HG02623 (cell line): ENCODE results near the gene TADA3.

ENCODE experiments used
- ATAC-seq: cut with Tn5 transposase; IDR thresholded peaks from one replicate; pipeline ENCODE4 v1.9.1; 2021; ENCODE audit warnings: moderate library complexity; ENCODE audit not compliant: unreplicated experiment

TADA3 gene

DNA sequence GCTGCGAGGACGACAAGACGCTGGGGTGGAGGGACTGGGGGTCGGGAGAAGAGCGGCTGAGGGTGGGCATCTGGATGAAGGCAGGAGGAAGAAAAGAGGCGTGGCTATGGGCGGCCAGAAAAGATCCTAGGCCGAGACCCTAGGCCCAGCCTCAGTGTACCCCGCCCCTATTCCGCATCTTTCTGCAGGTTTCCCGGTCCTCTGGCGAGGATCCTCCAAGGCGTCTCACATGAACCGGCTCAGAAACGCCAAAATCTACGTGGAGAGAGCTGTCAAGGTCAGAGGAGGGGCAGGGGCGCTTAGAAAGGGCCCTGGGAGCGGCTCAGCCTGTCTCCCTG, 18.1 kb upstream of the TADA3 start:
- no peak for ATAC-seq

DNA sequence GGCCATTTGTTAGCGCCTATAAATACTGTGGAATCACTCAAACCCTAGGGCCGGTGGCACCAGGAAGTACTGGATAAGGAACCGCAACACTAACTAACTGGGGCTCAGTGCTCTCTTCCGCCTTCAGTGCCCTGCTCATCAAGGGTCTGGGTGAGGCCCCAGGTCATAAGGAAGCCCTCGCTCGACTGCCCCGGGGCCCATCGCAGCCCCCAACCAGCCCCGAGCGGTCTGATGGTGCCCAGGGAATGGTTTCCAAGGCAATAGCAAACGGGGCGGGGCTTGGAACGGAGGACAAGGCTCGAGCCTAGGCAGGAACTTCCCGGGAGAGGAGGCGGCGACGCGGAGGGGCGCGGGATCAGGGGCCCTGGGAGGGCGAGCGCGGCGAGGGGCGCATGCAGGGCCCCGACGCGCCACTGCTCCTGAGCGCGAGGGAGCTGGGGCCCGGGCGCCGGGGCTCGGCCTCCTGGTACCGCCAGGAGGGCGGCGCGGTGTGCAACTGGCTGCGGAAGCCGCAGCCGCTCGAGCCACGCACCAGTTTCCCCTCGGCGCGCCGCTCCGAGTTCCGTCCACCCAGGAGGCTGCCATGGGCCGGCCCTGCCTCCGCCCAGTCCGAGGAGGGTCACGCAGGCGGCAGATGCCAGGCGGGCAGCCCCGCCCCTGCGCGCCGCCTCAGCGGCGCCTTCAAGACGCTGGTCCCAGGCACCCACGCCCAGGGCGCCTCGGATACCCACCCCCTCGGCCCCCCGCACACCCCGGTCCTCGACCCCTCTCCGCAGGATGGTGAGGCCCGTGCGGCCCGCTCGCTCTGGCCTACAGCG, 17.6 kb upstream of the TADA3 start, which contains the start of gene TTLL3:
TSS of gene TTLL3 (plus strand) at position 648 of the 818 bp plus-strand sequence. CDS start 400 bp downstream, outside the sequence.
- ATAC-seq: no peak

DNA sequence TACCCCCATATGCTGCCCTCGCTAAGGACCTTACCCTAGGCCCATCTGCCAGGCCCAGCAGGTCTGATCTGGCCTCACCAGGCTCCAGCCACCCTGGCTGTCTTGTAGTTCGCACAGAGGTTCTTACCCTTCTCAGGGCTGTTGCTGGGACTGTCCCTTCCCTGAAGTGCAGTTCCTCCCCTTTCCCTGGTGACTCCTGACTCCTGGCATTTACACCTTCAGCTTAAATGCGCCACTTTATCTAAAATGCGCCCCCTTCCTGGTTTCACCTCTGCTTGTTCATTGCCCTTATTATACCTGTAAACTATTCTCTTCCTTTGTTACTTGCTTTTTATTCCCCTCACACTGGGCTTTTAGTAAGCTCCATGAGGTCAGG, 17.0 kb upstream of the TADA3 start:
- ATAC-seq: no peak

DNA sequence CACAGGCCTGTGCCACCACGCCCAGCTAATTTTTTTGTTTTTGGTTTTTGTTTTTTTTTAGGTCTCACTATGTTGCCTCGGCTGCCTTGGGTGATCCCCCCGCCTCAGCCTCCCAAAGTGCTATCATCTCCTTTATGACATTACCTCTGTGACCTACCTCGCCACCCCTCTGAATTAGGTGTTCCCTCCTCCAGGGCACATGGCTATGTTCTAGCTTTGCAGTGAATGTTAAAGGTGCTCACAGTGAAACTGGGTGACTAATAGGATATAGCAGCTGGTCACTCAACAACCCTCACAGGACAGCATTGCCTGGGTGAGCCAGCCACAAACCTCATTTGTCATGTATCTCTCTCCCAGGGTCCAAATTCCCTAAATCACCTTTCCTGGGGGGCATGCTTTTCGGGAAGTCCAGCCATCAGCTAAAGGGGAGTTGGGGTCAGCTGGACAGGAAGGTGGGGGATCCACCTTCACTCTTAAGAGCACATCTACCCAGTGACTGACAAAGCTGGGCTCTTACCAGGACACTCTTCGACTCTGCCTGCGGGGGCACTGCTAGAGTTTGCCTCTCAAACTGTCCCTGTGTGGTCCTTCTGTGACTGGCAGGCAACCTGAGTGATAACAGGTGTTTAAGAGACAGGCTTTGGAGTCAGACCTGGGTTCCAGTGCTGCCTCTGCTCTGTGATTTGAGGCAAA, 16.2 kb upstream of the TADA3 start:
- ATAC-seq: peak; percentile 43

DNA sequence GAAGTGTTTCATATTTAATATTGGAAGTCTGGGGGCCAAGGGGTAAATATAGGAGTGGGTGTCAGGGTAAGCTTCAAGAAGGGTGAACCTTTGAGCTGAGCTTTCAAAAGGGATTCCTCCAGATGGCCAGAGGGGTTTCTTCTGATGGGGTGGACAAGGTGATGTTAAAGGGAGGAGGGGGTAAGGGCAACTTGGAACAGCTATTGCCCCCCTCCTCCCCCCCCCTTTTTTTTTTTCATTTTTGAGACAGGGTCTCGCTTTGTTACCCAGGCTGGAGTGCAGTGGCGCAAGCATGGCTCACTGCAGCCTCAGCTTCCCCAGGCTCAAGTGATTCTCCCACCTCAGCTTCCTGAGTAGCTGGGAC, 15.7 kb upstream of the TADA3 start:
- ATAC-seq: no peak

DNA sequence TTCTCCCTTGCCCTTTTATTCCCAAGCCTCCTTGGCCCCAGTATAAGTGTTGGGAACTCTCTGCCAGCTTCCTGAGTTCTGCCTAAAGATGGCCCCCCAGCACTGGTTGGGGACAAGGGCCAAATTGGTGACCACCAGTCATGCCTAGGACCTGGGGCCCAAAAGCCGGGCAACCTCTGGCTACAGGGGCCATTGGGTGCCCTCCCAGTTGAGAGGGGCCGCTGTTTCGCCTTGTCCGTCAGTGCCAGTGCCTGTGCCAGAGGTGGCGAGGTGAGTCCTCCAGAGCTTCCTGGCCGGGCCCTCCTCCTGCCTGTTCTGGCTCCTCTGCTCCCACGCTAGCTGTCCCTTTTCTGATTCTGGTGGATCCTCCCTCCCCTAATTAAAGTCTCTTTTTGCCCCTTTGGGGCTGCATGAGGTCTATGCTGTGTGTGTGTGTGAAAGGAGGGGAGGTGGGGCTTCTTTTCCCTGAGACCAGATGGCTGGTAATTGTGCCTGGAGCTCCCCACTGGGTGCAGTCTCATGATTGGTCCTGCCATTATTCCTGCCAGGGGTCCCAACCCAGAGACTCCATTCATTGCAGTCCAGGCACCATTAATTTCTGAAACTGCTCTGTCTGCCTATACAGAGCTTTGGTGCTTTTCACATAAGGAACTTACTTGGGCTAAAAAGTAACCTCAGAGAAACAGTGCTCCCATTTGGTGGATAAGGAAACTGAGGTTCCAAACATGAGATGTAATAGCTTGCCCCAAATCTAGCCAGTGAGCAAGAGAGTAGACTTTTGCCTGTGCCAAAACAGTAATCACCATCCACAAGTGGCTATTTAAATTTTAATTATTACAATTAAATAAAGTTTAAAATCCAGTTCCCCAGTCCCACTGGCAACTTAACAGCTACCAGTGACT, 14.7 kb upstream of the TADA3 start:
- no peak for ATAC-seq

DNA sequence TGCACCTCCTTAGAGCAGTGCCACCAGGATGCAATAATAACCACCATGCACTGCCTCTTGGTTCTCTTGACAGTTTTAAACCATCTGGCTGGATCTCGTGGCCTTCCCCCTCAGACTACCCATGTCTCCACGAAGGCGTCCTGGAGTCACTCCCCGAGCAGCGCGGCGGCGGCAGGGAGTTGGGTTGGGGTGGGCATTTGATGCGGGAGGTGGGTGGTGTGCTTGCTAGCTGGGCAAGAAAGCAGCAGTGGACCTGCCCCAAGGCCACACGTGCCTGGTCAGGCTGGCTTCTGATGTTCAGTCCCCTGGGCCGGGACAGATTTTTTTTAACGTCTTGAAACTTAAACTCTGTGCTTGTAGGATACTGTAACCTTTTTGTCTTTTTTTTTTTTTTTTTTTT, 13.9 kb upstream of the TADA3 start:
- no peak for ATAC-seq

DNA sequence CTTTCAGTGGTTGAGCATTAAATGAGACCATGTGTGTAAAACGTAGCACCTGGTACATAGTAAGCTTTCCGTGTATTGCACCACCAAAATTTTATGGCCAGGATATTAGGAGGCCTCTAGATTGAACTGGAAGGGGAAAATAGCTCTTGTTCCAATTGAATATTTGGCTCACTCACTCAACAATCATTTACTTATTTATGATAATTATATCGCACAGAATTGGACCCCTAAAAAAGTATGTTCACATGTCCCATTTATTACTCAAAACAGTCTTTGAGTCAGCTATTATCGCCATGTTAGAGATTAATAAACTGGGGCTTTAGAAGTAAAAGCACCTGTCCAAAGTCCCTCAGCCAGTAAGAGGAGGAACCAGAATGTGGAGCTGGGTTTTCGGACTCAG, 12.7 kb upstream of the TADA3 start:
- no peak for ATAC-seq

DNA sequence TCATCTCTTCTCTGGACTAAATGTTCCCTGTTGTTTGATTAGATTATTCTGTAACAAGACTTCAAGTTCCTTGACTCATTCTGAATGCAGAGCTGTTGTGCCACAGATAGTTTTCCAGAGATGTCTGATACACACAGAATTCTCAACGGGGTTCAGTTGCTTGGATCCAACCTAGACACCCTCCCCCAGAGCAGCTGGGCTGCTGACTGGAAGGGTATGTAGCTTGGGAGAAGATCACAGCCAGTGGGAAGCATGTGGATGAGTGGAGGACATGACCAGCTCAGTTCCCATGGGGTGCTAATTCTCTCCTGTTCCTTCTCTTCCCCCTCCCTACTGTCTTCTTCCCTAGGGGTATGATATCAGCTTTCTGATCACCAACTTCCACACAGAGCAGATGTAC, 11.2 kb upstream of the TADA3 start:
- ATAC-seq: no peak

DNA sequence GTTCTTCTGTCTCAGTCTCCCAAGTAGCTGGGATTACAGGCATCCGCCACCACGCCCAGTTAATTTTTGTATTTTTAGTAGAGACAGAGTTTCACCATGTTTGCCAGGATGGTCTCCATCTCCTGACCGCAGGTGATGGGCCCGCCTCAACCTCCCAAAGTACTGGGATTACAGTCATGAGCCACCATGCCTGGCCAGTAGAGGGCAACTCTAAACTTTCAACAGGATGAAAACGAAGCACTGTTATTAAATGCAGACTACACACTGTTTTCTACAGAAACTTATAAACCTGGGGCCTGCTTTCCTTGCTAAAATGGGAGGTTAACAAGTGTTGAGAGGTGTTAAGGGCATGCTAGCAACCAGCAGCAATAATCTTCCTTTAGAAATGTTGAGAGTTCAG, 8.3 kb upstream of the TADA3 start:
- no peak for ATAC-seq

DNA sequence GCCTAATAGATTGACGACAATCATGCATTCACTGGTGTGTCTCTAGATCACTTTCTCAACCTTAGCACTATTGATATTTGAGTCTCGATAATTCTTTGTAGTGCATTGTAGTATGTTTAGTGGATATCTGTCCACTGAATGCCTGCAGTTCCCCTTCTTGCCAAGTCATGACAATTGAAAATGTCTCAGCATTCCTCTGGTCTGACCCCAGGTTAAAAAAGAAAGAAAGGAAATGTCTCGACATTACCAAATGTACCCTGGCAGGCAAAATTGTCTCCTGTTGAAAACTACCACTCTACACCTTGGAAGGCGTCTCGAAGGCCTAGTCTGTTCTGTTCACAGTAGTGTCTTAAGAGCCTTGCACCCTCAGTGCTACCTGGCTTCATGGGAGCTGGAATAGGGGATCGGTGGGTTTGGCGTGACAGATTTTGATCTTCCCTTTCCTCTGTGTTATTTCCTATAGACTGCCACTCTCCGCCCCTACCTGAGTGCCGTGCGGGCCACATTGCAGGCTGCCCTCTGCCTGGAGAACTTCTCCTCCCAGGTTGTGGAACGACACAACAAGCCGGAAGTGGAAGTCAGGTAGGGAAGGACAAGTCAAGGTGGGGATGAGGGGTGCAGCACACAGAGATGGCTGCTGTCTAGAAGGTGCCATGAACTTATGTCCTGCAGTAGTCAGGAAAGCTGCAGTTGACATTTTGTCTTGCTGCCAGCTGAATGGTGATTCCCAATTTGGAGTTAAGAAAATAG, 5.1 kb upstream of the TADA3 start:
- ATAC-seq: no peak

DNA sequence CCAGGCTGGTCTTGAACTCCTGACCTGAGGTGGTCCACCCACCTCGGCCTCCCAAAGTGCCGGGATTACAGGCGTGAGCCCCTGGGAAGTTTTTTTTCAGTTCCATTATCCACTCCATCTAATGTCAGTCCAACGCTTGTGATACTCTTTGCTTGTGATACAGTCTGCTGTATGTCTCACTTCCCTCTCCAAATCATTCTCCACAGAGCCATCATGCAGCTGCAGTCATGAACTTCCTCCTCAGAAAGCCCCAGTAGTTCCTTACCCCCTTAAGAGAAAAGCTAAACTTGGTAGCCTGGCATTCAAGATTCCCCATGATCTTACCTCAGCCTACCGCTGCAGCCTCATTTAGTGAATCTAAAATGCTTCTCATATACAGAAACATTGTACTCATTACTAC, 2.9 kb upstream of the TADA3 start:
- no peak for ATAC-seq

DNA sequence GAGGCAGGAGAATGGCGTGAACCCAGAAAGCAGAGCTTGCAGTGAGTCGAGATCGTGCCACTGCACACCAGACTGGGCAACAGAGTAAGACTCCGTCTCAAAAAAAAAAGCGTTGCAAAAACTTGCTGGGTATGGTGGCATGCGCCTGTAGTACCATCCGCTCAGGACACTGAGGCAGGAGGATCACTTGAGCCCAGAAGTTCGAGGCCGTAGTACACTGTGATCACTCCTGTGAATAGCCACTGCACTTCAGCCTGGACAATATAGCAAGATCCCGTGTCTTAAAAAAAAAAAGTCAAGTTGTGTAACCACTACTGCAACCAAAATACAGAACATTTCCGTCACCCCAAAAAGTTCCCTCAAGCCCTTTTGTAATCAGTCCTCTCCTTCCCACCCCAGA, 2.1 kb upstream of the TADA3 start:
- no peak for ATAC-seq

DNA sequence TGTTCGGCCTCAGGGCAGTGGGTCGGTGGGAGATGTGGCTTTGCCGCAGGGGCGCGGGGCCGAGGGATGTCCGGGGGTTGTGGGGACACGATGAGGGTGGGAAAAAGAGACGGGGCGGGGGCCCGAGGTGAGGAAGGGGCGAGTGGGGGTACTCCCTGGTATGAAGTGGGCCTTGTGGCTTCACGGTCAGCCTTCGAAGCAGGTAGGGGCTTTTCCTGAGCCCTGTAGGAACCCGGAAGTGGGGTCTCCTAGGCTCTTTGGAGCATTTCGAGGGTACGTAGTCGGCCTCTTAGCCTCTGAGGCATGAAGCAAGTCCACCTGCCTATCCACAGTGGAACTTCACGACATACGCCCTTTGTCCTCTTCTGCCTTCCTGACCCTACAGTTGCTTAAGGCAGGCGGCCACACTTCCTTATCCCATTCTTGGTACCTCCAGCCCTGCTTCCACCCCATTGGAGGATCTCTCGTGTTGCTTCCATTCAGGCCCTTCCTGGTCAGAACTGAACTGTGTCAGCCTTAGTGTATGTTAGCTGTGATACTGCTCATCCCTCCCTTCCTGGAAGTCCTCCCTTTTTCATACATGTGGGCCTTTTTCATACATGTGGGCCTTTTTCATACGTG, 998 bp upstream of the TADA3 start:
- ATAC-seq: no peak

DNA sequence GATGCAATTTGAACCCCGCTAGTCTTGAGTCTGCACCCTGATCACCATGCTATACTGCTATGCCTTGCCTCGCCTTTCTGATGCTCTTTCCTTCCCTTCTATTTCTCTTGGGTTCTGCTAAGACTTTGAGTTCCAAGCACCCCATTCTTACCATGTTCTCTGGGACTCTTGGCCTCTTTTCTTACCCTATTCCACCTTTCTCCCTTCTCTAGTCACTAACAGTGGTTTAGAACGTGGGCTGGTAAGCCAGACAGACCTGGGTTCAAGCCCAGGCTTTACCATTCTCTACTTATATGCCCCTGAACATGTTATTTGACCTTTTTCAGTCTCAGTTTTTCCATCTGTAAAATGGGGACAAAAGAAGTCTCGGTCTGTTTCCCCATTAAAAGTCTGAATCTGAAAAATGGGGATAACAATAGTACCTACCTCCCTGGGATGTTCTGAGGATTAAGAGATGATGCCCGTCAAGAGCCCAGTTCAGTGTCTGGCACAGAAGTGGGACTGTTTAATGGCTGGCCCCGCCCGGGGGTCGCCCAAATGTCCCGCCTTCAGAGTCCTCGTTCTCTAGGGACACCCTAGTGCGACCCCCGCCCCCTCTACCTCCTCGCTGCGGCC, 376 bp downstream of the TADA3 start:
- no peak for ATAC-seq

DNA sequence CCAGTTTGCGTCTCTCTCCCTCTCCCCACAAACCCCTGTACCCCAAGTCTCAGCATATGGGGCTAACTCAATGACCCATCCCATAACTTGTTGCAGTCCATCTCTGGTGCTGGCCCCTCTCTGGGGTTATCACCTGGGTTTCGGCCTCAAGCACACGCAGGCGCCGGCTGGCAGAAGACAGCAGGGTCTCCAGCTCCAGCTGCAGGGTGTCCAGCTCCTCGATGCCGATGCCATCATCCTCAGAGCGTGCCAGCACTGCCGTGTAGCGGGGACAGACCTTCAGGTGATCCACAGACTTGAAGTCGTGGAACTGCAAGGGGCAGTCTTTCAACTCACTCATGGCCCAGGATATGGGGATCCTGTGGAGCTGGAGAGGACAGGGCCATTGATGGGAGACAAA, 1.1 kb downstream of the TADA3 start:
- no peak for ATAC-seq

DNA sequence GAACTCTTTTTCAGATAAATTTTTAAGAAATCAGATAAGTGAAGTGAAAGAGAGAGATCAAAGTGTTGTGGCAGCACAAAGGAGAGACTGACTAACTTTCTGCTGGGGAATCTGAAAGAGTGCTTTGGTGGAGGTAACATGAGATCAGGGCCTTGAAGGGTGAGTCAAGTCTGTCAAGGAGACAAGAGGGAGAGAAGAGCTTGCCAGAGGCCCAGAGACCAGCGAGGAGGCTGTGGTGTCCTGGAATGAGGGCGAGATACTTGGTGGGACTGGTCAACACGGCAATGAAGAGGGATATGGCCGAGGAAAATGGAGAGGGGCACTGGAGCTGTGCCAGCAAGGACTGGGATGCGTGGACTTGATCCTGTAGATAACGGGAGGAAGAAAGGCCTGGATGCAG, 4.6 kb downstream of the TADA3 start:
- ATAC-seq: no peak

DNA sequence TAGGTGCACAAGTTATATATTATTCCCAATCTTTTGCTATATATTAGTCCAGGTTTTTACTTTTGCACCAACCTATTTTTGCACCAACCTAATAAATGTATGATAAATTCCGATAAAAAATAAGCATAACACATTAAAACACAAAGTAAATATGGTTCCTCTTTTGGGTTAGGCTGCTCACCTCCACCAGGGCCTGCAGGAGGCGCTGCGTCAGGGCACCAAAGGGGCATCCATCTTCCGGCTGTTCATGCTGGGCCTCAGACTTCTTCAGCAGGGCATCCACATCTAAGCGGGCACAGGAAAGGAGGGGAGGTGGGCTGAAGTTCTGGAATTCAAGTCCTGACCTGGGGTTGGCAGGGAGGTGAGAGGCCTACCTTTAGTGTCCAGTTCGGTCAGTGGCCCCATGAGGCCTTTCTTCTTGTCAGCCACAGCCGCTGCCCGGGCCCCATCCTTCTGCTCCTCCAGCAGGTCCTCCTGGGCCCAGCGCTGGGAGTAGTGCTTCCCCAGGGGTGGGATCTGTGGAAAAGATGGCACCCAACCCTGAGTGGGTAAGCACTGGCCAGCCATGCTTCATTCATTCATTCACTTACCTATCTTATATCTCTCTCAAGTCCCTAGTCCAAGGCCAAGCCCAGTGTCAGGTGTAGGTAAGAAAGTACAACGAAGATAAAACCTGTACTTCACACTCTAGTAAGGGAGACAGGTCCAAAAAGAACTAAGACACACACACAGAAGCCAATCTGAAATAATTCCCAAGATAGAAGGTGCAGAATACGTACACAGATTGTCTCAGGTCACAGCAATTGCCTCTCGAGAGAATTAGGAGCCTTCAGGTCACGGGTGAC, 5.2 kb downstream of the TADA3 start:
- ATAC-seq: no peak

DNA sequence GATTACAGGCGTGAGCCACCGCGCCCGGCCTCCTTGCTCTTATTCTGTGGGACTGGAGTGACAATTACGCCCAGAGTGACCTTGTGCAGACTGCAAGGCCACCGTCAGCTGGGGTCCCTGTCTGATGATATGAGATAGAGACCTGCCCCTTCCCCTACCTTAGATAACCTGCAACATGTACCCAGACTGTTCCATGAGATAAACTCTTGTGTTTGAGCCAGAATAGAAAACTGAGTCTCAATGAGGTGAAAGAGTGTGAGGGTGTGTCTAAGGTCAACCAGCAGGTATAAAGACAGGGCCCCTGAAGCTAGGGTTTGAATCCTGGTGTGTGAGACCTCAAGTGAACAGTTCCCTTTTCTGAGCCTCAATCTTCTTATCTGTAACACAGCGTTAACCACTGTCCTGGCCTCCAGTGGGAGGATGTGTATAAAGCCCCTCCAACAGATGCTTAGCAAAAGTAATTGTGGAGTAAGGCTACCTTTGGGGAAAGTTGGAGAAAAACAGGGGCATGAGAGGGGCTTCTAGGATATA, 6.0 kb downstream of the TADA3 start:
- ATAC-seq: no peak
